Omental fat pad (tissue), 4 donors: Measurements from ENCODE around the gene RAD51AP1. TPM values are rescaled to one million over a fixed set of nuclear protein-coding genes. Genes with fewer than 3 reads are reported as not detected.

Experiments used
- ATAC-seq: fragments of 150-250 bp; one replicate; pipeline ENCODE4 v1.9.1; 2016; ENCODE audit warnings: mild to moderate bottlenecking, moderate library complexity; ENCODE audit not compliant: low FRiP score
- DNase-seq: peaks from one replicate; pipeline ENCODE4 v3.0.0-alpha.2; 2019; ENCODE audit warnings: low spot score
- total RNA-seq, 4 donors: library from RNA; depleted of rRNA; stranded (reverse); fragments of >200 nt; gene quantifications; one replicate each; pipeline ENCODE4 v1.1.0, GENCODE V29; 2016
- TF ChIP-seq, protein P1 (sequence below), 3 donors: fragments of 450-650 bp; IDR thresholded peaks; one replicate each; pipeline ENCODE4 v1.5.1; 2016 to 2017; ENCODE audit warnings: antibody characterized with exemption in 3 of 3, mild to moderate bottlenecking in 3 of 3, moderate library complexity in 2 of 3

The RAD51AP1 gene
- total RNA-seq, 4 donors from 2014 or later, result 1.1 to 3.2 (median 1.5) TPM

GRCh38 chr12:4552191-4552590 is 13.5 kb downstream of the RAD51AP1 start:
- DNase-seq (no peak), ATAC-seq (no peak)
- TF ChIP-seq, protein P1, sequence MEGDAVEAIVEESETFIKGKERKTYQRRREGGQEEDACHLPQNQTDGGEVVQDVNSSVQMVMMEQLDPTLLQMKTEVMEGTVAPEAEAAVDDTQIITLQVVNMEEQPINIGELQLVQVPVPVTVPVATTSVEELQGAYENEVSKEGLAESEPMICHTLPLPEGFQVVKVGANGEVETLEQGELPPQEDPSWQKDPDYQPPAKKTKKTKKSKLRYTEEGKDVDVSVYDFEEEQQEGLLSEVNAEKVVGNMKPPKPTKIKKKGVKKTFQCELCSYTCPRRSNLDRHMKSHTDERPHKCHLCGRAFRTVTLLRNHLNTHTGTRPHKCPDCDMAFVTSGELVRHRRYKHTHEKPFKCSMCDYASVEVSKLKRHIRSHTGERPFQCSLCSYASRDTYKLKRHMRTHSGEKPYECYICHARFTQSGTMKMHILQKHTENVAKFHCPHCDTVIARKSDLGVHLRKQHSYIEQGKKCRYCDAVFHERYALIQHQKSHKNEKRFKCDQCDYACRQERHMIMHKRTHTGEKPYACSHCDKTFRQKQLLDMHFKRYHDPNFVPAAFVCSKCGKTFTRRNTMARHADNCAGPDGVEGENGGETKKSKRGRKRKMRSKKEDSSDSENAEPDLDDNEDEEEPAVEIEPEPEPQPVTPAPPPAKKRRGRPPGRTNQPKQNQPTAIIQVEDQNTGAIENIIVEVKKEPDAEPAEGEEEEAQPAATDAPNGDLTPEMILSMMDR (IDR thresholded peaks at IDR 0.05), result no peak

- no peak for ATAC-seq
- TF ChIP-seq, protein P1 (IDR thresholded peaks at IDR 0.05), result no peak
Observed at GRCh38 chr12:4553943-4554342, 15.3 kb downstream of the RAD51AP1 start.

DNA sequence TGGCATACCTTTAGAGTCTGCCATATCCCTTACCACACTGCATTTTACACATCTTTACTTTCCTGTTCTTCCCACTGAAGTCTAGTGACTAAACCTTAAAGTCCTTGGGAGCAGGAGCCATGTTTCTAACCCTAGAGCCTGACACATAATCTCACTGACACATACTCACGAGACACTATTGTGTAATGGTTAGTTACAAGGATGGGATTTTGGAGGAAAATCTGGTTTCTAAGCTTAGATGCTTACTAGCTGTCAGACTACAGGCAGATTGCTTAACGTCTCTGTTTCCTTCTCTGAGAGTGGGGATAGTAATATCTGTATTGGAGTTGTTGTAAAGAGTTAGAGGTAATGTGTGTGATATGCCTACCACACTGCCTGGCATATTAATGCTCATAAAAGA is 17.1 kb downstream of the RAD51AP1 start:
- TF ChIP-seq, protein P1 (IDR thresholded peaks at IDR 0.05), result no peak
- ATAC-seq (no peak), DNase-seq (no peak)

More at GRCh38 chr12:4553943-4554342, 15.3 kb downstream of the RAD51AP1 start:
- DNase-seq, result no peak

GRCh38 chr12:4556735-4557530 is 18.2 kb downstream of the RAD51AP1 start:
- ATAC-seq, result no peak
- TF ChIP-seq, protein P1 (IDR thresholded peaks at IDR 0.05), result no peak
- no peak for DNase-seq

DNA sequence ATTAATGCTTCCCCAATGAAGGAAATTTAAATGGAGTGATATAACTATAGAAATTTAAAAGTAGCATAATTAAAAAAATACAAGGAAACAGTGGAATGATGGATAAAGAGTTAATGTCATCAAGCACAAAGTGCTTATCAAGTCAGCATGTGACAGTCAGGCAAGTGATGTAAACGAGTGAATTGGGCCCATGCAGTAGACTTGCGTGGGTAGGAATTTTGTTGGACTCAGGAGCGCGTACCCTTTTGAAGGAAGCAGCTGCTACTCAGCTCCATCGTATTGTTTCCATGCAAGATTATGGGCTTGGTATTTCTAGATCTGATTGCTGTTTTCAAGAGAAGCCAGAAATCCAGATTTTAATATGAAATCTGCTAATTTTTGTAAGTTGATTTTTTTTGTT is 18.9 kb downstream of the RAD51AP1 start:
- ATAC-seq, result no peak
- DNase-seq, result no peak
- TF ChIP-seq, protein P1 (IDR thresholded peaks at IDR 0.05), result no peak

DNA sequence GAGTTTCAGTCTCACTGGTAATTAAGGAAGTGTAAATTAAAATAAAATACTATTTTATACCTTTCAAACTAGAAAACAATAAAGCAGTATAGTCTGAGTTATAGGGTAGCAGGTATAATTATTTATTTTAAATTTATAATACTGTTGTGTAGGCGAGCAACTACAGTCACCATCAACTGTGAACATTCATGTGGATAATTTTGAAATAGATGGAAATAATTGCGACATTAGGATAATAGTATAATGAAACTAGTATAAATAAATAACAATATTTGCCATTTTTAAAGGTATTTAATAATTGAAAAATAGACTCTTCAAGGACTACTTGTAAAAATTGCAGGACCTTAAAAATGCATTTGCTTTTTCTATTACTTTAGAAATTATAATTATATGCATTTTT is 19.5 kb downstream of the RAD51AP1 start:
- ATAC-seq (no peak), DNase-seq (no peak)
- TF ChIP-seq, protein P1 (IDR thresholded peaks at IDR 0.05), result no peak
